GM23338 (cell line): ENCODE results near the gene SORBS1. TPM values are rescaled to one million over a fixed set of nuclear protein-coding genes. Genes with fewer than 3 reads are reported as not detected.
A peak's percentile ranks its signal among the peaks of the same experiment; 100 is the strongest.

ENCODE experiments used
- ATAC-seq: fragments of 200-7000 bp; cut with Tn5 transposase; 3 replicates; pipeline ENCODE4 v1.9.1; 2020
- DNase-seq: peaks from one replicate; pipeline ENCODE4 v3.0.0-alpha.2; 2015; ENCODE audit warnings: low spot score
- H2AFZ ChIP-seq: fragments of 200-600 bp; sonication (generic); 2 replicates; pipeline ENCODE4 v1.8.0; 2016; ENCODE audit warnings: antibody characterized with exemption, mild to moderate bottlenecking, moderate library complexity
- H3F3A ChIP-seq: fragments of 200-600 bp; sonication (generic); replicated peaks from 2 replicates; pipeline ENCODE4 v1.8.0; 2017; ENCODE audit warnings: antibody characterized with exemption, mixed run types, low read depth
- H3K27ac ChIP-seq: fragments of 200-600 bp; sonication (generic); 2 replicates; pipeline ENCODE4 v1.6.1; 2016; ENCODE audit warnings: low read depth
- H3K27me3 ChIP-seq: fragments of 200-600 bp; sonication (generic); 2 replicates; pipeline ENCODE4 v1.8.0; 2016; ENCODE audit warnings: mild to moderate bottlenecking, mixed run types, moderate library complexity; ENCODE audit not compliant: insufficient read depth
- H3K36me3 ChIP-seq: fragments of 200-600 bp; sonication (generic); 2 replicates; pipeline ENCODE4 v1.8.0; 2016; ENCODE audit warnings: mild to moderate bottlenecking; ENCODE audit not compliant: insufficient read depth
- H3K4me1 ChIP-seq: fragments of 200-600 bp; sonication (generic); 2 replicates; pipeline ENCODE4 v1.8.0; 2016; ENCODE audit warnings: mild to moderate bottlenecking, moderate library complexity; ENCODE audit not compliant: insufficient read depth
- H3K4me2 ChIP-seq: fragments of 200-600 bp; sonication (generic); 2 replicates; pipeline ENCODE4 v1.7.1; 2017; ENCODE audit warnings: mixed run types
- H3K4me3 ChIP-seq: fragments of 200-600 bp; sonication (generic); 2 replicates; pipeline ENCODE4 v1.6.1; 2016; ENCODE audit warnings: mixed run types
- H3K79me2 ChIP-seq: fragments of 200-600 bp; sonication (generic); replicated peaks from 2 replicates; pipeline ENCODE4 v1.8.0; 2017; ENCODE audit warnings: mild to moderate bottlenecking; ENCODE audit not compliant: insufficient read depth
- H3K9me2 ChIP-seq: fragments of 200-600 bp; sonication (generic); 2 replicates; pipeline ENCODE4 v1.8.0; 2017; ENCODE audit not compliant: insufficient read depth
- H4K20me1 ChIP-seq: fragments of 200-600 bp; sonication (generic); replicated peaks from 2 replicates; pipeline ENCODE4 v1.8.0; 2017; ENCODE audit warnings: mild to moderate bottlenecking; ENCODE audit not compliant: insufficient read depth
- H3K27ac Mint-ChIP-seq: 2 replicates; pipeline ENCODE4 v1.8.0; 2020; ENCODE audit warnings: inconsistent platforms, mild to moderate bottlenecking, moderate library complexity, mixed read lengths
- H3K27me3 Mint-ChIP-seq: 3 replicates; pipeline ENCODE4 v1.8.0; 2022; ENCODE audit warnings: low read depth, mild to moderate bottlenecking, moderate library complexity, mixed read lengths, inconsistent platforms; ENCODE audit not compliant: insufficient read depth, poor library complexity
- H3K36me3 Mint-ChIP-seq: 3 replicates; pipeline ENCODE4 v1.8.0; 2021; ENCODE audit warnings: low read depth, mild to moderate bottlenecking, inconsistent platforms, moderate library complexity, mixed read lengths
- H3K4me1 Mint-ChIP-seq: 3 replicates; pipeline ENCODE4 v1.8.0; 2020; ENCODE audit warnings: mild to moderate bottlenecking, inconsistent platforms, mixed read lengths
- H3K4me3 Mint-ChIP-seq: 3 replicates; pipeline ENCODE4 v1.8.0; 2021; ENCODE audit warnings: moderate library complexity, mild to moderate bottlenecking, inconsistent platforms, mixed read lengths
- H3K9me3 Mint-ChIP-seq: 3 replicates; pipeline ENCODE4 v1.8.0; 2020; ENCODE audit warnings: moderate library complexity, mild to moderate bottlenecking, inconsistent platforms, mixed read lengths
- CREB1 ChIP-seq: fragments of 250-450 bp; sonication (Bioruptor Pico); IDR thresholded peaks from 2 replicates; pipeline ENCODE4 v1.5.0; 2020; ENCODE audit warnings: low read depth, mild to moderate bottlenecking, moderate library complexity
- CTCF ChIP-seq, 2 experiments: fragments of 200-600 bp in 1 of 2; sonication (generic) in 1 of 2; conservative IDR thresholded peaks; 2 replicates each; pipeline versions ENCODE4 v1.5.1 to v1.6.1; 2016 to 2017; ENCODE audit warnings: antibody characterized with exemption in 2 of 2, low read depth in 2 of 2, mild to moderate bottlenecking in 2 of 2, moderate library complexity in 1 of 2
- ETS1 ChIP-seq: IDR thresholded peaks from 2 replicates; pipeline ENCODE4 v1.6.1; 2016; ENCODE audit warnings: antibody characterized with exemption
- EZH2 ChIP-seq: fragments of 200-600 bp; sonication (generic); IDR thresholded peaks from one replicate; pipeline ENCODE4 v1.8.0; 2017; ENCODE audit warnings: antibody characterized with exemption, mild to moderate bottlenecking, low read depth; ENCODE audit not compliant: unreplicated experiment
- EZH2phosphoT487 ChIP-seq: fragments of 200-600 bp; sonication (generic); IDR thresholded peaks from one replicate; pipeline ENCODE4 v1.8.1; 2018; ENCODE audit warnings: antibody characterized with exemption; ENCODE audit not compliant: unreplicated experiment
- JUNB ChIP-seq: IDR thresholded peaks from one replicate; pipeline ENCODE4 v1.6.1; 2016; ENCODE audit warnings: antibody characterized with exemption; ENCODE audit not compliant: unreplicated experiment
- NANOG ChIP-seq: IDR thresholded peaks from 2 replicates; pipeline ENCODE4 v1.6.1; 2016; ENCODE audit warnings: antibody characterized with exemption, borderline replicate concordance
- REST ChIP-seq: IDR thresholded peaks from one replicate; pipeline ENCODE4 v1.6.1; 2018; ENCODE audit warnings: antibody characterized with exemption; ENCODE audit not compliant: unreplicated experiment
- STAT1 ChIP-seq: IDR thresholded peaks from one replicate; pipeline ENCODE4 v1.6.1; 2016; ENCODE audit warnings: antibody characterized with exemption; ENCODE audit not compliant: unreplicated experiment
- ZNF114 ChIP-seq: fragments of 250-450 bp; sonication (Bioruptor Pico); IDR thresholded peaks from 2 replicates; pipeline ENCODE4 v1.5.0; 2020; ENCODE audit warnings: mild to moderate bottlenecking, moderate library complexity
- ZNF331 ChIP-seq: fragments of 250-450 bp; sonication (Bioruptor Pico); IDR thresholded peaks from 2 replicates; pipeline ENCODE4 v1.5.0; 2020; ENCODE audit warnings: low read depth, mild to moderate bottlenecking, moderate library complexity
- polyA plus RNA-seq: library from polyadenylated mRNA; unstranded; fragments of >200 nt; fragmentation: Nextera tagmentation; extraction: Ambion mirVana; gene quantifications from 2 replicates; pipeline ENCODE4 v1.2.1, GENCODE V29; 2016
- total RNA-seq: library from RNA; depleted of rRNA; stranded (reverse); fragments of >200 nt; shearing (Covaris generic); gene quantifications from 2 replicates; pipeline ENCODE4 v1.2.3, GENCODE V29; 2014

The SORBS1 gene
- total and polyA plus RNA-seq, 2 experiments from 2014 or later, result 47.7 to 51.5 TPM

GRCh38 chr10:95297402-95297801 lies 263.8 kb downstream of the SORBS1 start (continued):
- no peak for TF ChIP-seq REST

GRCh38 chr10:95296764-95297163 lies 264.4 kb downstream of the SORBS1 start:
- no peak overlapping the region for H3K4me2 ChIP-seq
- H3K4me1 Mint-ChIP-seq, result peaks cover 14% of the 10 kb centered on the region
- H3K4me3 ChIP-seq, result no peak overlapping the region
- no peaks in the 10 kb centered on the region; the same call in 1 of the 2 replicates for H3F3A ChIP-seq
- no peak for TF ChIP-seq ZNF331 (CRISPR knock-in tag)
- H3K9me3 Mint-ChIP-seq, result no peaks in the 10 kb centered on the region
- H2AFZ ChIP-seq, result no peak overlapping the region
- no peak overlapping the region for H3K27ac Mint-ChIP-seq
- H3K27me3 ChIP-seq, result peaks cover 48% of the 10 kb centered on the region
- H4K20me1 ChIP-seq, result no peaks in the 10 kb centered on the region
- no peak overlapping the region for H3K27ac ChIP-seq
- DNase-seq (no peak), ATAC-seq (no peak)
- no peaks in the 10 kb centered on the region; the same call in 2 of the 3 replicates for H3K36me3 Mint-ChIP-seq
- no peaks in the 10 kb centered on the region for H3K36me3 ChIP-seq
- peaks cover 5% of the 10 kb centered on the region; the same call in 1 of the 2 replicates for H3K9me2 ChIP-seq
- H3K4me1 ChIP-seq, result peaks cover 7% of the 10 kb centered on the region
- peaks cover 36% of the 10 kb centered on the region for H3K27me3 Mint-ChIP-seq
- no peaks in the 10 kb centered on the region for H3K79me2 ChIP-seq
- H3K4me3 Mint-ChIP-seq, result no peak overlapping the region

- ATAC-seq, result peak; percentile 65
- DNase-seq, result peak; percentile 88
These were observed 266.0 kb downstream of the SORBS1 start for GRCh38 chr10:95295031-95295755.

More at GRCh38 chr10:95295031-95295755, 266.0 kb downstream of the SORBS1 start:
- peaks cover 7% of the 10 kb centered on the region for H3K4me1 ChIP-seq
- TF ChIP-seq ETS1 (no peak), CREB1 (CRISPR knock-in tag) (no peak), REST (no peak), CTCF (conservative IDR thresholded peaks at IDR 0.05; ENCODE audit: low read depth in 2 of 2) (no peak), STAT1 (no peak), NANOG (no peak), ZNF114 (CRISPR knock-in tag) (no peak), EZH2 (no peak), ZNF331 (CRISPR knock-in tag) (no peak), EZH2phosphoT487 (no peak), JUNB (no peak)
- peaks cover 5% of the 10 kb centered on the region; the same call in 1 of the 2 replicates for H3K9me2 ChIP-seq
- Mint-ChIP-seq H3K27ac (no peak overlapping the region), H3K36me3 (no peaks in the 10 kb centered on the region; the same call in 2 of the 3 replicates), H3K27me3 (peaks cover 45% of the 10 kb centered on the region), H3K9me3 (no peaks in the 10 kb centered on the region), H3K4me3 (peak overlapping the region; percentile 62), H3K4me1 (peaks cover 14% of the 10 kb centered on the region)
- no peaks in the 10 kb centered on the region for H3K36me3 ChIP-seq
- peaks cover 2% of the 10 kb centered on the region; the same call in 1 of the 2 replicates for H3K79me2 ChIP-seq
- H3K4me3 ChIP-seq, result peak overlapping the region; percentile 51
- peaks cover 6% of the 10 kb centered on the region; the same call in 1 of the 2 replicates for H3F3A ChIP-seq
- H2AFZ ChIP-seq, result peak overlapping the region; percentile 93
- H4K20me1 ChIP-seq, result no peaks in the 10 kb centered on the region
- peak overlapping the region; percentile 77 for H3K4me2 ChIP-seq
- peaks cover 56% of the 10 kb centered on the region for H3K27me3 ChIP-seq
- H3K27ac ChIP-seq, result no peak overlapping the region
